IMR-90 (cell line): ENCODE data around the gene HSFX2. TPM values are rescaled to one million over a fixed set of nuclear protein-coding genes. Genes with fewer than 3 reads are reported as not detected.

Source experiments
- ATAC-seq: fragments of 200-7000 bp; cut with Tn5 transposase; 2 replicates; pipeline ENCODE4 v1.9.1; 2020; ENCODE audit warnings: low read depth, mild to moderate bottlenecking, moderate library complexity
- BruUV-seq: library from RNA; stranded (reverse); fragments of 400-500 nt; replicated peaks from 2 replicates; lab custom pipeline; 2021; lab: Mats Ljungman, UMichigan
- CTCF ChIA-PET: fragments of 300-600 bp; formaldehyde crosslinking; extraction: SDS; loops from one replicate; lab custom pipeline; 2021; ENCODE audit warnings: antibody characterized with exemption; lab: Yijun Ruan, JAX
- POLR2A ChIA-PET: fragments of 300-600 bp; sonication (Branson Sonifier 250); formaldehyde crosslinking; loops from one replicate; lab custom pipeline; 2022; ENCODE audit warnings: antibody characterized with exemption; ENCODE audit not compliant: unreplicated experiment; lab: Charles Lee
- DNase-seq: peaks from one replicate; pipeline ENCODE4 v3.0.0; 2013
- H2AFZ ChIP-seq: replicated peaks from 2 replicates; pipeline ENCODE3; 2013; ENCODE audit warnings: low read length, mild to moderate bottlenecking; ENCODE audit not compliant: poor library complexity
- H2AK5ac ChIP-seq: 2 replicates; pipeline ENCODE4 v1.6.1; 2013; ENCODE audit warnings: low read depth, low read length, inconsistent platforms
- H2AK9ac ChIP-seq: replicated peaks from 2 replicates; pipeline ENCODE3; 2013; ENCODE audit warnings: mild to moderate bottlenecking, low read depth, low read length, moderate library complexity; ENCODE audit not compliant: poor library complexity
- H2BK120ac ChIP-seq: 2 replicates; pipeline ENCODE4 v1.6.1; 2013; ENCODE audit warnings: low read depth, low read length, inconsistent platforms
- H2BK15ac ChIP-seq: 3 replicates; pipeline ENCODE4 v1.6.1; 2013; ENCODE audit warnings: low read depth, low read length, inconsistent platforms
- H2BK20ac ChIP-seq: 2 replicates; pipeline ENCODE4 v1.6.1; 2013; ENCODE audit warnings: low read depth, mild to moderate bottlenecking, inconsistent platforms, low read length, moderate library complexity
- H2BK5ac ChIP-seq: 2 replicates; pipeline ENCODE4 v1.6.1; 2013; ENCODE audit warnings: mild to moderate bottlenecking, low read depth, low read length, inconsistent platforms; ENCODE audit not compliant: poor library complexity, severe bottlenecking
- H3K14ac ChIP-seq: replicated peaks from 2 replicates; pipeline ENCODE4 v1.6.1; 2013; ENCODE audit warnings: low read depth, low read length, inconsistent platforms
- H3K18ac ChIP-seq: 2 replicates; pipeline ENCODE4 v1.6.1; 2013; ENCODE audit warnings: low read depth, low read length, control low read depth
- H3K23ac ChIP-seq: 2 replicates; pipeline ENCODE4 v1.6.1; 2013; ENCODE audit warnings: low read depth, low read length, inconsistent platforms
- H3K27ac ChIP-seq: 2 replicates; pipeline ENCODE4 v1.5.1; 2013; ENCODE audit warnings: mild to moderate bottlenecking, control low read depth, low read length; ENCODE audit not compliant: insufficient read depth
- H3K27me3 ChIP-seq: 2 replicates; pipeline ENCODE4 v1.6.1; 2013; ENCODE audit warnings: low read length; ENCODE audit not compliant: control insufficient read depth, insufficient read depth
- H3K36me3 ChIP-seq: 2 replicates; pipeline ENCODE4 v1.6.1; 2013; ENCODE audit warnings: low read length, mixed read lengths; ENCODE audit not compliant: control insufficient read depth, insufficient read depth
- H3K4ac ChIP-seq: 2 replicates; pipeline ENCODE4 v1.6.1; 2013; ENCODE audit warnings: low read depth, low read length, inconsistent platforms
- H3K4me1 ChIP-seq: 2 replicates; pipeline ENCODE4 v1.6.1; 2013; ENCODE audit warnings: low read length, mixed read lengths; ENCODE audit not compliant: control insufficient read depth, insufficient read depth
- H3K4me2 ChIP-seq: 2 replicates; pipeline ENCODE4 v1.6.1; 2013; ENCODE audit warnings: low read depth, mild to moderate bottlenecking, control low read depth, low read length, moderate library complexity
- H3K4me3 ChIP-seq: 2 replicates; pipeline ENCODE4 v1.5.1; 2013; ENCODE audit warnings: low read depth, mild to moderate bottlenecking, control low read depth, low read length, moderate library complexity; ENCODE audit not compliant: insufficient read depth
- H3K56ac ChIP-seq: 2 replicates; pipeline ENCODE4 v1.6.1; 2013; ENCODE audit warnings: low read length, inconsistent platforms; ENCODE audit not compliant: insufficient read depth; ENCODE audit errors: extremely low read depth
- H3K79me1 ChIP-seq, 2 experiments: 2 replicates each; pipeline ENCODE4 v1.6.1; 2013; ENCODE audit warnings: low read length in 2 of 2, inconsistent platforms in 1 of 2, low read depth in 1 of 2
- H3K9ac ChIP-seq: 2 replicates; pipeline ENCODE4 v1.6.1; 2013; ENCODE audit warnings: low read depth, low read length, control low read depth
- H3K9me1 ChIP-seq: 2 replicates; pipeline ENCODE4 v1.6.1; 2013; ENCODE audit warnings: low read length, inconsistent platforms; ENCODE audit not compliant: insufficient read depth
- H3K9me3 ChIP-seq: 2 replicates; pipeline ENCODE4 v1.6.1; 2013; ENCODE audit warnings: low read length; ENCODE audit not compliant: control insufficient read depth, insufficient read depth
- H4K20me1 ChIP-seq: 2 replicates; pipeline ENCODE4 v1.6.1; 2013; ENCODE audit warnings: low read length, inconsistent platforms; ENCODE audit not compliant: insufficient read depth
- H4K5ac ChIP-seq: 2 replicates; pipeline ENCODE4 v1.6.1; 2013; ENCODE audit warnings: mild to moderate bottlenecking, low read depth, low read length, control low read depth
- H4K8ac ChIP-seq, 2 experiments: 2 replicates each; pipeline ENCODE4 v1.6.1; 2013; ENCODE audit warnings: low read depth in 2 of 2, low read length in 2 of 2, control low read depth in 1 of 2, inconsistent platforms in 1 of 2
- H4K91ac ChIP-seq: 2 replicates; pipeline ENCODE4 v1.6.1; 2013; ENCODE audit warnings: low read depth, low read length, inconsistent platforms; ENCODE audit not compliant: insufficient read depth
- BHLHE40 ChIP-seq: fragments of 150-350 bp; IDR thresholded peaks from 2 replicates; pipeline ENCODE4 v1.6.1; 2016; ENCODE audit warnings: mild to moderate bottlenecking, low read depth, low read length
- CHD1 ChIP-seq: IDR thresholded peaks from 2 replicates; pipeline ENCODE4 v1.6.1; 2012; ENCODE audit warnings: low read depth, low read length, improper control_type of control experiment
- ELK1 ChIP-seq: fragments of 150-350 bp; IDR thresholded peaks from 2 replicates; pipeline ENCODE4 v1.6.1; 2016; ENCODE audit warnings: low read depth, mild to moderate bottlenecking, low read length, moderate library complexity, borderline replicate concordance
- FOS ChIP-seq: fragments of 150-350 bp; IDR thresholded peaks from 2 replicates; pipeline ENCODE4 v1.6.1; 2016; ENCODE audit warnings: low read depth, low read length
- MAZ ChIP-seq: IDR thresholded peaks from 2 replicates; pipeline ENCODE4 v1.6.1; 2012; ENCODE audit warnings: low read depth, mild to moderate bottlenecking, low read length, improper control_type of control experiment, moderate library complexity, borderline replicate concordance
- MXI1 ChIP-seq: IDR thresholded peaks from 2 replicates; pipeline ENCODE4 v1.6.1; 2012; ENCODE audit warnings: low read depth, mild to moderate bottlenecking, low read length, moderate library complexity, borderline replicate concordance
- POLR2A ChIP-seq: IDR thresholded peaks from 2 replicates; pipeline ENCODE4 v1.6.1; 2012; ENCODE audit warnings: mild to moderate bottlenecking, low read depth, low read length
- RAD21 ChIP-seq: IDR thresholded peaks from 2 replicates; pipeline ENCODE4 v1.6.1; 2012; ENCODE audit warnings: low read length, improper control_type of control experiment
- RCOR1 ChIP-seq: IDR thresholded peaks from 2 replicates; pipeline ENCODE4 v1.6.1; 2012; ENCODE audit warnings: mild to moderate bottlenecking, low read length, improper control_type of control experiment; ENCODE audit not compliant: insufficient replicate concordance
- RFX5 ChIP-seq: IDR thresholded peaks from 2 replicates; pipeline ENCODE4 v1.8.0; 2012; ENCODE audit warnings: low read depth, mild to moderate bottlenecking, low read length, moderate library complexity
- SMC3 ChIP-seq: fragments of 150-350 bp; IDR thresholded peaks from 2 replicates; pipeline ENCODE4 v1.6.1; 2016; ENCODE audit warnings: low read depth, mild to moderate bottlenecking, antibody characterized with exemption, low read length, moderate library complexity
- WGBS, 2 experiments: methylation state at CpG; one replicate each; pipeline versions ENCODE4 v1.1.5 to v1.1.7; 2013; ENCODE audit warnings: missing lambda C conversion rate in 2 of 2; ENCODE audit not compliant: insufficient read length in 1 of 2; ENCODE audit errors: extremely low coverage in 2 of 2; 5-methylcytosine and 5-hydroxymethylcytosine counted together
- dilution Hi-C: fragments of 300-500 bp; cut with HindIII; formaldehyde crosslinking; loops from one replicate; pipeline ENCODE4 v1.14.3; 2018; ENCODE audit warnings: low sequenced_read_pairs; ENCODE audit not compliant: unreplicated experiment
- in situ Hi-C: fragments of 300-500 bp; cut with MboI; formaldehyde crosslinking; loops from 3 replicates; pipeline ENCODE4 v1.14.3; 2019; ENCODE audit warnings: low sequenced_read_pairs, inconsistent platforms, mixed read lengths
- intact Hi-C: fragments of 100-400 bp; cut with micrococcal nuclease; formaldehyde crosslinking; loops from 2 replicates; pipeline ENCODE4 v1.10.0; 2022
- polyA plus RNA-seq, 3 experiments: library from polyadenylated mRNA; depleted of rRNA; stranded (reverse); fragments of >200 nt; gene quantifications; 2 replicates each; pipeline ENCODE4 v1.2.3, GENCODE V29; 2012; ENCODE audit warnings: low replicate concordance in 1 of 3
- total RNA-seq: library from RNA; depleted of rRNA; stranded (reverse); fragments of >200 nt; gene quantifications from 2 replicates; pipeline ENCODE4 v1.2.3, GENCODE V29; 2012

The HSFX2 gene
- total and polyA plus RNA-seq, 2 of the 4 experiments (the other 2 are of a cell fraction): 0.36 TPM; not detected in 1

GRCh38 chrX:149611623-149612175 lies 16.6 kb upstream of the HSFX2 start:
- Histone ChIP-seq H4K5ac (no peak overlapping the region), H2BK15ac (no peak overlapping the region), H2BK20ac (no peak overlapping the region), H3K4me1 (no peaks in the 10 kb centered on the region), H3K27me3 (no peaks in the 10 kb centered on the region), H3K4ac (no peak overlapping the region), H3K9ac (no peak overlapping the region), H4K20me1 (peaks cover 4% of the 10 kb centered on the region), H3K4me3 (no peak overlapping the region), H3K14ac (no peak overlapping the region), H3K56ac (no peak overlapping the region), H3K79me1 (no peaks in the 10 kb centered on the region; a peak in 1 of 4 replicates), H3K27ac (no peak overlapping the region), H4K8ac (no peak overlapping the region), H3K23ac (no peak overlapping the region), H2BK5ac (no peak overlapping the region), H3K36me3 (no peaks in the 10 kb centered on the region), H3K9me3 (no peaks in the 10 kb centered on the region), H3K18ac (no peak overlapping the region), H4K91ac (no peak overlapping the region), H2BK120ac (no peak overlapping the region), H3K4me2 (no peak overlapping the region), H2AK5ac (no peak overlapping the region), H2AFZ (no peak overlapping the region), H2AK9ac (no peak overlapping the region), H3K9me1 (no peaks in the 10 kb centered on the region)
- ATAC-seq (no peak), DNase-seq (no peak)
- ChIA-PET POLR2A (no interaction called here), CTCF (no interaction called here)
- TF ChIP-seq RFX5: no peak
- TF ChIP-seq RCOR1: no peak
- TF ChIP-seq BHLHE40: no peak
- TF ChIP-seq MXI1: no peak
- no peak for TF ChIP-seq CHD1
- no peak for TF ChIP-seq POLR2A
- TF ChIP-seq MAZ: no peak
- no peak for TF ChIP-seq RAD21
- no peak for TF ChIP-seq ELK1
- no peak for TF ChIP-seq FOS
- TF ChIP-seq SMC3: no peak
- in situ Hi-C loops (no loop called here), intact Hi-C loops (no loop called here), dilution Hi-C loops (no loop called here)
- BruUV-seq: no TSS peak
- no CpG with 5 or more reads among the region's 1 CpG for WGBS, 2 experiments
